ENCODE data around the gene C15orf39. TPM values are rescaled to one million over a fixed set of nuclear protein-coding genes. Genes with fewer than 3 reads are reported as not detected.
"Not testable (repeated sequence)": the region's sequence is repeated elsewhere in the genome, so short reads cannot be mapped to it uniquely, and the experiment has no call there.

The C15orf39 gene
- polyA plus RNA-seq, 1 donor from 2014 or later, result 6.3 TPM

- Mint-ChIP-seq H3K9me3 (no peaks in the 10 kb centered on the region), H3K27me3 (peaks cover 19% of the 10 kb centered on the region)
Observed at GRCh38 chr15:75232826-75233503, 31.3 kb downstream of the C15orf39 start.

GRCh38 chr15:75233504-75234190 lies 32.0 kb downstream of the C15orf39 start:
- H3K27me3 Mint-ChIP-seq, result peaks cover 16% of the 10 kb centered on the region
- H3K4me3 Mint-ChIP-seq, result no peak overlapping the region
- peaks cover 0 to 1% (median 0%) of the 10 kb centered on the region in 3 donors for H3K4me1 Mint-ChIP-seq
- no peaks in the 10 kb centered on the region for H3K9me3 Mint-ChIP-seq
- no peak overlapping the region for H3K27ac Mint-ChIP-seq
- H3K36me3 Mint-ChIP-seq, result peaks cover 2% of the 10 kb centered on the region

More at GRCh38 chr15:75232826-75233503, 31.3 kb downstream of the C15orf39 start:
- H3K4me1 Mint-ChIP-seq, result peaks cover 0 to 1% (median 0%) of the 10 kb centered on the region in 3 donors
- H3K27ac Mint-ChIP-seq, result no peak overlapping the region
- no peaks in the 10 kb centered on the region for H3K36me3 Mint-ChIP-seq
- H3K4me3 Mint-ChIP-seq, result no peak overlapping the region

GRCh38 chr15:75234191-75234810 lies 32.6 kb downstream of the C15orf39 start:
- no peak overlapping the region for H3K27ac Mint-ChIP-seq
- H3K27me3 Mint-ChIP-seq, result peaks cover 16% of the 10 kb centered on the region

GRCh38 chr15:75235051-75235673 lies 33.5 kb downstream of the C15orf39 start:
- Mint-ChIP-seq H3K4me1 (peaks cover 0 to 3% (median 0%) of the 10 kb centered on the region in 3 donors), H3K4me3 (no peak overlapping the region), H3K27me3 (peaks cover 18% of the 10 kb centered on the region), H3K27ac (no peak overlapping the region), H3K9me3 (peaks cover 0 to 2% (median 0%) of the 10 kb centered on the region in 3 donors), H3K36me3 (peaks cover 2% of the 10 kb centered on the region)

More at GRCh38 chr15:75234191-75234810, 32.6 kb downstream of the C15orf39 start:
- no peaks in the 10 kb centered on the region for H3K9me3 Mint-ChIP-seq
- H3K4me1 Mint-ChIP-seq, result peaks cover 0 to 2% (median 0%) of the 10 kb centered on the region in 3 donors
- H3K4me3 Mint-ChIP-seq, result no peak overlapping the region
- peaks cover 2% of the 10 kb centered on the region for H3K36me3 Mint-ChIP-seq

GRCh38 chr15:75235760-75236729 lies 34.4 kb downstream of the C15orf39 start:
- Mint-ChIP-seq H3K27me3 (peaks cover 16% of the 10 kb centered on the region), H3K27ac (no peak overlapping the region), H3K36me3 (peaks cover 2% of the 10 kb centered on the region)

GRCh38 chr15:75237316-75237982 lies 35.8 kb downstream of the C15orf39 start:
- peaks cover 0 to 3% (median 0%) of the 10 kb centered on the region in 3 donors for H3K4me1 Mint-ChIP-seq
- H3K27ac Mint-ChIP-seq, result no peak overlapping the region
- peaks cover 0 to 2% (median 0%) of the 10 kb centered on the region in 3 donors for H3K9me3 Mint-ChIP-seq
- no peak overlapping the region for H3K4me3 Mint-ChIP-seq
- H3K36me3 Mint-ChIP-seq, result peaks cover 2% of the 10 kb centered on the region
- H3K27me3 Mint-ChIP-seq, result peaks cover 14% of the 10 kb centered on the region

More at GRCh38 chr15:75235760-75236729, 34.4 kb downstream of the C15orf39 start:
- Mint-ChIP-seq H3K4me3 (no peak overlapping the region), H3K9me3 (peaks cover 0 to 2% (median 0%) of the 10 kb centered on the region in 3 donors), H3K4me1 (peaks cover 0 to 3% (median 0%) of the 10 kb centered on the region in 3 donors)

- Mint-ChIP-seq H3K4me3 (no peak overlapping the region), H3K36me3 (peaks cover 2% of the 10 kb centered on the region), H3K27ac (no peak overlapping the region), H3K9me3 (peaks cover 0 to 2% (median 0%) of the 10 kb centered on the region in 3 donors), H3K4me1 (peaks cover 0 to 3% (median 0%) of the 10 kb centered on the region in 3 donors), H3K27me3 (peaks cover 14% of the 10 kb centered on the region)
Observed at GRCh38 chr15:75238150-75238549, 36.5 kb downstream of the C15orf39 start.

GRCh38 chr15:75245741-75246140 lies 44.1 kb downstream of the C15orf39 start:
- H3K27ac Mint-ChIP-seq, H3K4me3 Mint-ChIP-seq, H3K4me1 Mint-ChIP-seq, H3K27me3 Mint-ChIP-seq, H3K9me3 Mint-ChIP-seq, H3K36me3 Mint-ChIP-seq: not testable (repeated sequence)

GRCh38 chr15:75248991-75249390 lies 47.3 kb downstream of the C15orf39 start:
- H3K27me3 Mint-ChIP-seq, H3K9me3 Mint-ChIP-seq, H3K4me3 Mint-ChIP-seq, H3K36me3 Mint-ChIP-seq, H3K4me1 Mint-ChIP-seq, H3K27ac Mint-ChIP-seq: not testable (repeated sequence)

- Mint-ChIP-seq H3K4me3 (no peak overlapping the region), H3K4me1 (peaks cover 0 to 1% (median 0%) of the 10 kb centered on the region in 3 donors), H3K9me3 (no peaks in the 10 kb centered on the region), H3K27ac (no peak overlapping the region), H3K36me3 (no peaks in the 10 kb centered on the region), H3K27me3 (peaks cover 7% of the 10 kb centered on the region)
Observed at GRCh38 chr15:75249726-75250125, 48.0 kb downstream of the C15orf39 start.

GRCh38 chr15:75251343-75251742 lies 49.7 kb downstream of the C15orf39 start:
- H3K27ac Mint-ChIP-seq, H3K27me3 Mint-ChIP-seq, H3K9me3 Mint-ChIP-seq, H3K4me1 Mint-ChIP-seq, H3K4me3 Mint-ChIP-seq, H3K36me3 Mint-ChIP-seq: not testable (repeated sequence)

GRCh38 chr15:75252285-75252684 lies 50.6 kb downstream of the C15orf39 start:
- not testable (repeated sequence) for H3K4me3 Mint-ChIP-seq, H3K27me3 Mint-ChIP-seq, H3K36me3 Mint-ChIP-seq, H3K27ac Mint-ChIP-seq, H3K9me3 Mint-ChIP-seq, H3K4me1 Mint-ChIP-seq

GRCh38 chr15:75258034-75258433 lies 56.4 kb downstream of the C15orf39 start, which contains the start of gene GOLGA6C:
TSS of gene GOLGA6C (plus strand) at chr15:75258334. CDS start at chr15:75258599, 265 bp downstream.
- not testable (repeated sequence) for H3K36me3 Mint-ChIP-seq, H3K9me3 Mint-ChIP-seq, H3K4me1 Mint-ChIP-seq, H3K27ac Mint-ChIP-seq, H3K27me3 Mint-ChIP-seq, H3K4me3 Mint-ChIP-seq

Measured in IgD-negative memory B cell (primary cell).